Bronchial epithelial cell (primary cell): Measurements from ENCODE around the gene DPP3. TPM values are rescaled to one million over a fixed set of nuclear protein-coding genes. Genes with fewer than 3 reads are reported as not detected.

Source experiments
- DNase-seq: peaks from one replicate; pipeline ENCODE4 v3.0.0-alpha.2; 2010; ENCODE audit warnings: low read depth
- FAIRE-seq: peaks from 2 replicates; lab custom pipeline; 2011; peaks lifted over from hg19 to GRCh38; lab: Jason Lieb, UNC
- H3K27me3 ChIP-seq: 2 replicates; pipeline ENCODE4 v1.5.1; 2011; ENCODE audit warnings: low read length; ENCODE audit not compliant: control insufficient read depth, insufficient read depth
- H3K36me3 ChIP-seq: 2 replicates; pipeline ENCODE4 v1.5.1; 2011; ENCODE audit warnings: low read length; ENCODE audit not compliant: control insufficient read depth, insufficient read depth
- H3K4me3 ChIP-seq: 2 replicates; pipeline ENCODE4 v1.5.1; 2011; ENCODE audit warnings: mild to moderate bottlenecking, low read depth, low read length, control low read depth
- total RNA-seq: library from RNA; depleted of rRNA; stranded (reverse); fragments of >200 nt; gene quantifications from 2 replicates; pipeline ENCODE4 v1.2.1, GENCODE V29; 2014
- TF ChIP-seq, protein P1 (sequence below): IDR thresholded peaks from 2 replicates; pipeline ENCODE4 v1.5.1; 2011; ENCODE audit warnings: mild to moderate bottlenecking, moderate library complexity, low read length, control low read depth, inconsistent platforms; ENCODE audit not compliant: insufficient read depth, severe bottlenecking

Gene DPP3
- total RNA-seq, 1 donor from 2014 or later: 45.0 TPM

DNA sequence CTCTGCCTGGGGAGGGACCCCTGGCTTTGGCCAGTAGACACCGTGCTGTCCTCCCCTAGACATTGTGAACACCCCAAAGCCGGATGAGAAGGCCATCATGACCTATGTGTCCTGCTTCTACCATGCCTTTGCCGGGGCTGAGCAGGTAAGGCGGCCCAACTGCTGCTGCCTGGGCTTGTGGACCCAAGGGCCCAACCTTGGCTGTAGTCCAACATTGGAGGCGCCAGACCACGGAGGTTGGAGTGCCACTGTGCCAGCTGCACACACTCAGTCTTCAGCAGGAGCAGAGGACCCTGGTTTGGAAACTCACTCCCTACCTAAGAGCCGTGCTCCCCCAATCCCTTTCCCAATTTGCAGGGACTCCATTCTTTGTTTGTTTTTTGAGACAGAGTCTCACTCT is 75.9 kb downstream of the DPP3 start:
- no peak for FAIRE-seq

DNA sequence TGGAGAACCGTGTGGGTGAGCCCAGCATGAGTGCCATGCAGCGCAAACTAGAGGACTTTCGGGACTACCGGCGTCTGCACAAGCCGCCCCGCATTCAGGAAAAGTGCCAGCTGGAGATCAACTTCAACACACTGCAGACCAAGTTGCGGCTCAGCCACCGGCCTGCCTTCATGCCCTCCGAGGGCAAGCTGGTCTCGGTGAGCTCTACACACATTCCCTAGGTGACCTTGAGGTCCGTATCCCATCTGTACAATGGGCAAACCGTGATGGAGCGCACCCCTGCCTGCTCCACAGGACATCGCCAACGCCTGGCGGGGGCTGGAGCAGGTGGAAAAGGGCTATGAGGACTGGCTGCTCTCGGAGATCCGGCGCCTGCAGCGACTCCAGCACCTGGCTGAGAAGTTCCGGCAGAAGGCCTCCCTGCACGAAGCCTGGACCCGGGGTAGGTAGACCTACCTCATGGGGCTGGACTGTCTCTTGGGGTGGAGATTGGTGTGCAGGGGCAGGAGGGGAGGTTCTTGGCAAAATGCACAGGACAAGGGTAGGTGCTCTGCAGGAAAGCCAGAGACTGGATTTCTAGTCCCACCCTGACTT is 77.6 kb downstream of the DPP3 start:
- FAIRE-seq: no peak
- Histone ChIP-seq H3K4me3 (no peak overlapping the region), H3K36me3 (no peaks in the 10 kb centered on the region), H3K27me3 (peaks cover 1% of the 10 kb centered on the region)
- TF ChIP-seq, protein P1, sequence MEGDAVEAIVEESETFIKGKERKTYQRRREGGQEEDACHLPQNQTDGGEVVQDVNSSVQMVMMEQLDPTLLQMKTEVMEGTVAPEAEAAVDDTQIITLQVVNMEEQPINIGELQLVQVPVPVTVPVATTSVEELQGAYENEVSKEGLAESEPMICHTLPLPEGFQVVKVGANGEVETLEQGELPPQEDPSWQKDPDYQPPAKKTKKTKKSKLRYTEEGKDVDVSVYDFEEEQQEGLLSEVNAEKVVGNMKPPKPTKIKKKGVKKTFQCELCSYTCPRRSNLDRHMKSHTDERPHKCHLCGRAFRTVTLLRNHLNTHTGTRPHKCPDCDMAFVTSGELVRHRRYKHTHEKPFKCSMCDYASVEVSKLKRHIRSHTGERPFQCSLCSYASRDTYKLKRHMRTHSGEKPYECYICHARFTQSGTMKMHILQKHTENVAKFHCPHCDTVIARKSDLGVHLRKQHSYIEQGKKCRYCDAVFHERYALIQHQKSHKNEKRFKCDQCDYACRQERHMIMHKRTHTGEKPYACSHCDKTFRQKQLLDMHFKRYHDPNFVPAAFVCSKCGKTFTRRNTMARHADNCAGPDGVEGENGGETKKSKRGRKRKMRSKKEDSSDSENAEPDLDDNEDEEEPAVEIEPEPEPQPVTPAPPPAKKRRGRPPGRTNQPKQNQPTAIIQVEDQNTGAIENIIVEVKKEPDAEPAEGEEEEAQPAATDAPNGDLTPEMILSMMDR: no peak
- no peak for DNase-seq

More for the DNA sequence above, 75.9 kb downstream of the DPP3 start:
- H3K4me3 ChIP-seq: no peak overlapping the region
- DNase-seq: no peak
- peaks cover 1% of the 10 kb centered on the region for H3K27me3 ChIP-seq
- no peaks in the 10 kb centered on the region for H3K36me3 ChIP-seq
- TF ChIP-seq, protein P1: no peak

Other genes with a start within 250 kb of the DPP3 start
- gene KLC2, start 222.7 kb upstream of the DPP3 start, total RNA-seq: 25.8 and 32.5 TPM in 2 replicates
- gene RAB1B, start 211.8 kb upstream of the DPP3 start, total RNA-seq: 54.5 and 68.0 TPM in 2 replicates
- gene CNIH2, start 202.3 kb upstream of the DPP3 start, total RNA-seq: not detected in 2 replicates
- 231 and 294 TPM in 2 replicates for gene YIF1A, start 191.3 kb upstream of the DPP3 start, total RNA-seq
- not detected in 2 replicates for gene TMEM151A, start 188.5 kb upstream of the DPP3 start, total RNA-seq
- under 0.01 TPM in 2 replicates for gene CD248, start 163.4 kb upstream of the DPP3 start, total RNA-seq
- gene RIN1, start 144.0 kb upstream of the DPP3 start, total RNA-seq: 19.0 and 19.7 TPM in 2 replicates
- gene BRMS1, start 135.3 kb upstream of the DPP3 start, total RNA-seq: 67.6 and 81.6 TPM in 2 replicates
- gene B4GAT1, start 132.8 kb upstream of the DPP3 start, total RNA-seq: 7.7 and 10.8 TPM in 2 replicates
- 1.9 and 2.1 TPM in 2 replicates for gene SLC29A2, start 108.7 kb upstream of the DPP3 start, total RNA-seq
- gene NPAS4, start 59.4 kb upstream of the DPP3 start, total RNA-seq: not detected in 2 replicates
- gene MRPL11, start 41.6 kb upstream of the DPP3 start, total RNA-seq: 38.5 and 43.7 TPM in 2 replicates
- gene PELI3, start 13.5 kb upstream of the DPP3 start, total RNA-seq: 10.4 and 11.6 TPM in 2 replicates
- gene BBS1, start 30.2 kb downstream of the DPP3 start, total RNA-seq: 8.2 and 9.5 TPM in 2 replicates
- 8.4 and 9.7 TPM in 2 replicates for gene ZDHHC24, start 65.6 kb downstream of the DPP3 start, total RNA-seq
- not detected in 2 replicates for gene ACTN3, start 66.5 kb downstream of the DPP3 start, total RNA-seq
- 1.6 and 2.4 TPM in 2 replicates for gene CTSF, start 88.2 kb downstream of the DPP3 start, total RNA-seq
- gene CCDC87, start 112.6 kb downstream of the DPP3 start, total RNA-seq: under 0.01 TPM in 2 replicates
- gene CCS, start 112.8 kb downstream of the DPP3 start, total RNA-seq: 29.3 and 30.3 TPM in 2 replicates
- gene RBM14, start 136.2 kb downstream of the DPP3 start, total RNA-seq: 7.4 and 10.9 TPM in 2 replicates
- gene RBM4, start 158.3 kb downstream of the DPP3 start, total RNA-seq: 173 and 246 TPM in 2 replicates
- 13.4 and 15.7 TPM in 2 replicates for gene RBM4B, start 197.5 kb downstream of the DPP3 start, total RNA-seq
- gene SPTBN2, start 248.8 kb downstream of the DPP3 start, total RNA-seq: 38.7 and 67.3 TPM in 2 replicates